Measurements from ENCODE around the gene ZNF638.

DNA sequence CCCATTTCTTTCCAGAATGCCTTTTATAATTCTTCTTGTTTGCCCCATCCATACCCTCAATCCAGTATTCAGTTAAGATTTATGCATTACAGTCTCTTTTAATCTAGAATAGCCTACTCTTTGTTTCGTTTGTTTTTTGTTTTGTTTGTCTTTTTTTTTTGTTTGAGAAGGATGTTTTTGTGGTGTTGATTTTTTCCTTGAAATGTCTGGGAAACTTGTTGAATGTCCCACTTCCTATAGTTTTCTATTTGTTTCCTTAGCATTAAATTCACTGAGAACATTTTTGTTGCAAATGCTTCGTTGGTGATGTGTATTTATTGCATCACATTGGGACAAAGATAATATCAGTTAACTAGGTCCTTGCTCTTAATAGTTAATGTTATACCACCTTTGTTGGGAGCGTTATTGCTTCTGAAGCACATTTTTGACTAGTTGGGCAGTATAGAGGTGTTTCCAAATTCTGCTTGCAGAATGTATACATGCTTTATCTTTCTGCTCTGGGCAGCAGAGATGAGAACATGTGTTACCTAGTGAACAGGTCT lies 28.9 kb downstream of the ZNF638 start:
- TF ChIP-seq CTCF (IDR thresholded peaks at IDR 0.05; ENCODE audit: low read depth, low read length) (no peak), EZH2phosphoT487 (IDR thresholded peaks at IDR 0.05; ENCODE audit: low read depth) (no peak)

All from OCI-LY3 (cell line).